ENCODE results near the gene PASK. TPM values are rescaled to one million over a fixed set of nuclear protein-coding genes. Genes with fewer than 3 reads are reported as not detected.
A peak's percentile ranks its signal among the peaks of the same experiment; 100 is the strongest.

The PASK gene
- total RNA-seq, 6 donors from 2014 or later = 4.3 to 18.9 (median 13.8) TPM

DNA sequence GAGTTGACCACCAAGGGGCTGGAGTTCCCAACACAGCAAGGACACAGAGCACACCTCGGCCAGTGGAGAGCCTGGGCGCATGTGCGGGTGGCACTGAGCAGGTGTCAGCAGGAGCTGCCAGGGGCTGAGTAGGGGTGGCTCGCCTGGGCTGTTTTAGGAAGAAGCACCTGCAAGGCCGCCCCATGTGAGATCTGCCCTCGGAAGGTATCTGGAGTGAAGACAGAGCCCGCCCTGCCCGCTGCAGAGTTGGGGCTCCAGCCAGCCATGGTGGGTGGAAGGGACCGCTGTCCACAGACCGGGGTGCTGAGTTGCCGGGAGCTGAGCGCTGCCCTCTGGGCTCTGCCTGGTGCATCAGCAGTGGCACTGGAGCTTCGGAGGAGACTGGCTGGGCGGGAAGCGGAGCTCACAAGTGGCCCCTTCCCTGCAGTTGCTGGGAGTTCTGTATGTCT, 82.4 kb downstream of the PASK start:
- DNase-seq = peak in 1 of 2 donors; percentile 56
- Histone ChIP-seq H3K36me3 (peaks cover 0 to 61% (median 34%) of the 10 kb centered on the region in 4 donors), H3K4me3 (no peak overlapping the region)

DNA sequence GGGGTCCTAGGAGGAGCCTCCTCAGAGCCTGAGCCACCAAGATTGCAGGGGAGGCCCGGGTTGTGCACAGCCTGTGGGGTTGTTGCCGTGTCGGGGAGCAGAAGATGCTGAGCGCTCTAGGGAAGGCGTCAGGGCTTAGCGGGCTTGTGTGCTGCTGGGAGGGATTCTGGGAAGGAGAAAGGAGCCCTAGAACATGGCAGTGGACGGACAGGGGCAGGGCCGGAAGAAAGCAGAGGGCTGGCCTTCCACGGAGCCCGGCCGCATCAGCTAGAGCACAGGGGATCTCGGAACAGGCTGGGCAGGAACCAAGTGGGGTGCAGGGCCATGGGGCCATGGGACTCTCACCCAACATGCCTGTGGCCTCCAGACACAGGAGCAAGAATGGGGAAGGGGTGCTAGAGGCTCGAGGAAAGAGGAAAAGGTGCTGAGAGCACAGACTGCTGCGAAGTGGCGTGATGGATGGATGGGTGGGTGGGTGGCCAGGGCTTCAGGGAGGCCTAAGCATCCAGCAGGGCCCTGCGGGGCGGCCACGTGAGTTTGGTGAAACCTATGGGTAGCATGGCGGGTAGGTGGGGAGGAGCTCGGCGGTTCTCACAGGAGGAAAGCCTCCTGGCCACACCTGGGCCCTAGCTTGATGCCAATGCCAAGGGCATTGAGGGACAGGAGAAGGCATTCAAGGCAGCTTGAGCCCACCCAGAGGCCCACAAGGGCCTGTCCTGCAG, 82.9 kb downstream of the PASK start:
- H3K9me3 ChIP-seq = no peaks in the 10 kb centered on the region
- TF ChIP-seq, protein P1, sequence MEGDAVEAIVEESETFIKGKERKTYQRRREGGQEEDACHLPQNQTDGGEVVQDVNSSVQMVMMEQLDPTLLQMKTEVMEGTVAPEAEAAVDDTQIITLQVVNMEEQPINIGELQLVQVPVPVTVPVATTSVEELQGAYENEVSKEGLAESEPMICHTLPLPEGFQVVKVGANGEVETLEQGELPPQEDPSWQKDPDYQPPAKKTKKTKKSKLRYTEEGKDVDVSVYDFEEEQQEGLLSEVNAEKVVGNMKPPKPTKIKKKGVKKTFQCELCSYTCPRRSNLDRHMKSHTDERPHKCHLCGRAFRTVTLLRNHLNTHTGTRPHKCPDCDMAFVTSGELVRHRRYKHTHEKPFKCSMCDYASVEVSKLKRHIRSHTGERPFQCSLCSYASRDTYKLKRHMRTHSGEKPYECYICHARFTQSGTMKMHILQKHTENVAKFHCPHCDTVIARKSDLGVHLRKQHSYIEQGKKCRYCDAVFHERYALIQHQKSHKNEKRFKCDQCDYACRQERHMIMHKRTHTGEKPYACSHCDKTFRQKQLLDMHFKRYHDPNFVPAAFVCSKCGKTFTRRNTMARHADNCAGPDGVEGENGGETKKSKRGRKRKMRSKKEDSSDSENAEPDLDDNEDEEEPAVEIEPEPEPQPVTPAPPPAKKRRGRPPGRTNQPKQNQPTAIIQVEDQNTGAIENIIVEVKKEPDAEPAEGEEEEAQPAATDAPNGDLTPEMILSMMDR (IDR thresholded peaks at IDR 0.05) = no peak
- TF ChIP-seq EP300 (IDR thresholded peaks at IDR 0.05) (no peak), POLR2A (IDR thresholded peaks at IDR 0.05) (no peak), POLR2AphosphoS5 (IDR thresholded peaks at IDR 0.05) (no peak)
- H3K27ac ChIP-seq = no peak overlapping the region
- no peak for ATAC-seq (ENCODE audit: low FRiP score in 2 of 2)
- peaks cover 0 to 25% (median 7%) of the 10 kb centered on the region in 4 donors for H3K4me1 ChIP-seq
- DNase-seq = peak in 1 of 2 donors; percentile 53
- 88 to 95% methylated on average over 21 of the region's 21 CpGs for WGBS, 2 donors
- H3K4me3 ChIP-seq = no peak overlapping the region
- no peaks in the 10 kb centered on the region for H3K27me3 ChIP-seq
- peaks cover 0 to 56% (median 31%) of the 10 kb centered on the region in 4 donors for H3K36me3 ChIP-seq

More for the DNA sequence above, 82.4 kb downstream of the PASK start:
- Histone ChIP-seq H3K4me1 (peaks cover 0 to 25% (median 7%) of the 10 kb centered on the region in 4 donors), H3K27me3 (no peaks in the 10 kb centered on the region), H3K9me3 (no peaks in the 10 kb centered on the region), H3K27ac (no peak overlapping the region)
- no peak for ATAC-seq (ENCODE audit: low FRiP score in 2 of 2)
- TF ChIP-seq POLR2AphosphoS5 (IDR thresholded peaks at IDR 0.05) (no peak), POLR2A (IDR thresholded peaks at IDR 0.05) (no peak), EP300 (IDR thresholded peaks at IDR 0.05) (no peak)
- TF ChIP-seq, protein P1 (IDR thresholded peaks at IDR 0.05) = no peak
- WGBS, 2 donors = 87 to 96% methylated on average over 4 to 15 of the region's 15 CpGs

DNA sequence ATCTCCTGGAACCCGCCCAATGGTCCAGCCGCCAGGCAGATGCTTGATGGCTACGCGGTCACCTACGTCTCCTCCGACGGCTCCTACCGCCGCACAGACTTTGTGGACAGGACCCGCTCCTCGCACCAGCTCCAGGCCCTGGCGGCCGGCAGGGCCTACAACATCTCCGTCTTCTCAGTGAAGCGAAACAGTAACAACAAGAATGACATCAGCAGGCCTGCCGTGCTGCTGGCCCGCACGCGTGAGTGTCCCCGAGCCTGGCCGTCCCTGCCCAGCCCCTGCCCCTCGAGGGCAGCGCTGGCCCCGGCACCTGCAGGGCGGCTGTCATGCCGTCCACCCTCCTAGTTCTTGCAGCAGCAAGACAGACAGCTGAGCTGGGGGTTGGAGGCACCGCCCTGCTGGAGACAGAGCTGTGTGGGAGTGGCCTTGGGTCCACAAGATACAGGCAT, 83.9 kb downstream of the PASK start:
- peaks cover 0 to 46% (median 26%) of the 10 kb centered on the region in 4 donors for H3K36me3 ChIP-seq
- no peaks in the 10 kb centered on the region for H3K9me3 ChIP-seq
- H3K27me3 ChIP-seq = no peaks in the 10 kb centered on the region
- H3K4me1 ChIP-seq = peaks cover 0 to 28% (median 7%) of the 10 kb centered on the region in 4 donors
- no peak overlapping the region for H3K27ac ChIP-seq
- DNase-seq (peak in 1 of 2 donors; percentile 75), ATAC-seq (ENCODE audit: low FRiP score in 2 of 2) (no peak)
- H3K4me3 ChIP-seq = no peak overlapping the region
- TF ChIP-seq, protein P1 (IDR thresholded peaks at IDR 0.05) = no peak
- TF ChIP-seq POLR2AphosphoS5 (IDR thresholded peaks at IDR 0.05) (no peak), POLR2A (IDR thresholded peaks at IDR 0.05) (no peak), EP300 (IDR thresholded peaks at IDR 0.05) (no peak)
- WGBS, 2 donors = 95 to 98% methylated on average over 16 to 27 of the region's 27 CpGs

DNA sequence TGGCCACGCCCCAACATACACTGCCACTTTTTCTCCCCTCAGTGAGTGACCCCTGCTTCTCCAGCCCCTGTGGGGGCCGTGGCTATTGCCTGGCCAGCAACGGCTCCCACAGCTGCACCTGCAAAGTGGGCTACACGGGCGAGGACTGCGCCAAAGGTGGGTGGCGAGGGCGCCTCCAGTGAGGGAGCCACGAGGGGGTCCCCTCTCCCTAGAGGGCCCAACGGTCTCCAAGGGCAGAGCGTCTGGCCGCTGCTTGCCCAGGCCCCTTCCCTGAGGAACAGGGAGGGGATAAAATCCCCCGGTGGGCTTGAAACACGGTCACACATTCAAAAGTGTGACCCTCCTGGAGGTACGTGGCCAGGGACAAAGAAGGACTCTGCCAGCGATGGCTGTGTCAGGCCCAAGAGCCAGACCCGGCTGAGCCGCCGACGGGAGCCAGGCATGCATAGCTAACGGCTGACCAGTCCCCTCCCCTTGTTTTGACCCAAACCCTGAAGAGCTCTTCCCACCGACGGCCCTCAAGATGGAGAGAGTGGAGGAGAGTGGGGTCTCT, 84.4 kb downstream of the PASK start:
- peaks cover 0 to 28% (median 7%) of the 10 kb centered on the region in 4 donors for H3K4me1 ChIP-seq

More for the DNA sequence above, 84.4 kb downstream of the PASK start:
- DNase-seq (peak in 1 of 2 donors; percentile 69), ATAC-seq (ENCODE audit: low FRiP score in 2 of 2) (no peak)
- Histone ChIP-seq H3K27me3 (no peaks in the 10 kb centered on the region), H3K36me3 (peaks cover 0 to 41% (median 24%) of the 10 kb centered on the region in 4 donors), H3K9me3 (no peaks in the 10 kb centered on the region), H3K27ac (no peak overlapping the region), H3K4me3 (no peak overlapping the region)
- no peak for TF ChIP-seq POLR2AphosphoS5 (IDR thresholded peaks at IDR 0.05)
- TF ChIP-seq, protein P1 (IDR thresholded peaks at IDR 0.05) = no peak
- TF ChIP-seq POLR2A (IDR thresholded peaks at IDR 0.05) = no peak
- no peak for TF ChIP-seq EP300 (IDR thresholded peaks at IDR 0.05)
- 94 to 96% methylated on average over 21 to 22 of the region's 23 CpGs for WGBS, 2 donors
